ENCODE measurements around the gene INTS6.
A peak's percentile ranks its signal among the peaks of the same experiment; 100 is the strongest.

The INTS6 gene

GRCh38 chr13:51327961-51328360 is 124.9 kb downstream of the INTS6 start:
- no peak for TF ChIP-seq CTCF (IDR thresholded peaks at IDR 0.05; ENCODE audit: control extremely low read depth, extremely low read depth, low read depth, missing control alignments)
- no peak for DNase-seq (ENCODE audit: extremely low spot score)
- ChIA-PET POLR2A (no interaction called here), CTCF (no interaction called here)

GRCh38 chr13:51326777-51327176 is 126.1 kb downstream of the INTS6 start:
- TF ChIP-seq CTCF (IDR thresholded peaks at IDR 0.05; ENCODE audit: control extremely low read depth, extremely low read depth, low read depth, missing control alignments), result no peak
- ChIA-PET POLR2A (no interaction called here), CTCF (interaction anchor here (1.0 kb wide), 1 partner anchor 41 kb away, joined by 3 read pairs; no protein-coding TSS in a partner anchor)
- no peak for DNase-seq (ENCODE audit: extremely low spot score)

GRCh38 chr13:51325837-51326236 is 127.0 kb downstream of the INTS6 start:
- CTCF ChIA-PET, result interaction anchor here (2.6 kb wide), 1 partner anchor 15 kb away, joined by 6 read pairs; no protein-coding TSS in a partner anchor
- TF ChIP-seq CTCF (IDR thresholded peaks at IDR 0.05; ENCODE audit: control extremely low read depth, extremely low read depth, low read depth, missing control alignments), result no peak

GRCh38 chr13:51324714-51325420 is 128.0 kb downstream of the INTS6 start:
- DNase-seq (ENCODE audit: extremely low spot score), result peak; percentile 40
- no peak for TF ChIP-seq CTCF (IDR thresholded peaks at IDR 0.05; ENCODE audit: control extremely low read depth, extremely low read depth, low read depth, missing control alignments)
- CTCF ChIA-PET, result interaction anchor here (1.1 to 2.6 kb wide), 3 partner anchors 12 to 22 kb away, joined by 3 to 6 read pairs (median 3); no protein-coding TSS in a partner anchor
- POLR2A ChIA-PET, result no interaction called here

More at GRCh38 chr13:51325837-51326236, 127.0 kb downstream of the INTS6 start:
- POLR2A ChIA-PET, result no interaction called here
- DNase-seq (ENCODE audit: extremely low spot score), result no peak

GRCh38 chr13:51323824-51324511 is 128.9 kb downstream of the INTS6 start:
- POLR2A ChIA-PET, result interaction anchor here (0.5 kb wide), 1 partner anchor 11 kb away, joined by 5 read pairs; no protein-coding TSS in a partner anchor
- CTCF ChIA-PET, result interaction anchor here (0.7 to 2.6 kb wide), 4 partner anchors 11 to 38 kb away, joined by 3 to 6 read pairs (median 3); no protein-coding TSS in a partner anchor
- DNase-seq (ENCODE audit: extremely low spot score), result no peak
- no peak for TF ChIP-seq CTCF (IDR thresholded peaks at IDR 0.05; ENCODE audit: control extremely low read depth, extremely low read depth, low read depth, missing control alignments)

GRCh38 chr13:51322826-51323225 is 130.0 kb downstream of the INTS6 start:
- TF ChIP-seq CTCF (IDR thresholded peaks at IDR 0.05; ENCODE audit: control extremely low read depth, extremely low read depth, low read depth, missing control alignments), result no peak
- ChIA-PET CTCF (interaction anchor here (0.7 to 2.2 kb wide), 5 partner anchors 13 to 197 kb away, joined by 3 to 6 read pairs (median 4); no protein-coding TSS in a partner anchor), POLR2A (no interaction called here)
- DNase-seq (ENCODE audit: extremely low spot score), result no peak

Data from GM10248 (cell line).